SU-DHL-6 (cell line): ENCODE results near the gene ERBB4.

Source experiments
- CTCF ChIP-seq: fragments of 200-600 bp; sonication (generic); IDR thresholded peaks from one replicate; pipeline ENCODE4 v1.5.1; 2017; ENCODE audit warnings: antibody characterized with exemption, mild to moderate bottlenecking, low read length, moderate library complexity; ENCODE audit not compliant: insufficient read depth, poor library complexity, severe bottlenecking
- EZH2phosphoT487 ChIP-seq: fragments of 200-600 bp; sonication (generic), shearing (Covaris generic); conservative IDR thresholded peaks from 2 replicates; pipeline ENCODE4 v1.6.1; 2018; ENCODE audit warnings: mild to moderate bottlenecking, antibody characterized with exemption, low read length, moderate library complexity, mixed read lengths

DNA sequence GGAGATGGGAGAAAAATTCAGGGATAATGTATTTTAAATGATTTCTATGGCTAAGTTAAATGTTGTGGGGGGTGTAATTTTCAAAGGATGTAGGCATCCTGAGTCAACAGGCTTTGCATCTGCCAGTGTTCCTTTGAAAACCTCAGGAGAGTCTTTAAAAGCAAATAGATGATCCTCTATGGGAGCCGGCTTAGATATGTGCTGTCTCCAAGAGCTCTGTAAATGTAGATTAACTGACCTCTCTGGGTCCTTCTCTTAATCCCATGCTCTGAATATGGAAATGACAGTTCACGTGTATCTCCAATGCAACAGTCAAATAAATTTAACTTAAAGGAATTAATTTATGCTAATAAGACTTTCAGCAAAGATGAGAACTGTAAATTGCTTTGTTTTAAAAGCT, 292.7 kb downstream of the ERBB4 start:
- TF ChIP-seq CTCF (no peak), EZH2phosphoT487 (no peak)
